ENCODE data around the gene SRRM3. TPM values are rescaled to one million over a fixed set of nuclear protein-coding genes. Genes with fewer than 3 reads are reported as not detected.

Gene SRRM3
- total and polyA plus RNA-seq, 9 of the 15 experiments (the other 6 are each of a cell fraction or from before 2014, with no cell fraction given), result 0.04 to 0.91 (median 0.46) TPM; not detected in 2

DNA sequence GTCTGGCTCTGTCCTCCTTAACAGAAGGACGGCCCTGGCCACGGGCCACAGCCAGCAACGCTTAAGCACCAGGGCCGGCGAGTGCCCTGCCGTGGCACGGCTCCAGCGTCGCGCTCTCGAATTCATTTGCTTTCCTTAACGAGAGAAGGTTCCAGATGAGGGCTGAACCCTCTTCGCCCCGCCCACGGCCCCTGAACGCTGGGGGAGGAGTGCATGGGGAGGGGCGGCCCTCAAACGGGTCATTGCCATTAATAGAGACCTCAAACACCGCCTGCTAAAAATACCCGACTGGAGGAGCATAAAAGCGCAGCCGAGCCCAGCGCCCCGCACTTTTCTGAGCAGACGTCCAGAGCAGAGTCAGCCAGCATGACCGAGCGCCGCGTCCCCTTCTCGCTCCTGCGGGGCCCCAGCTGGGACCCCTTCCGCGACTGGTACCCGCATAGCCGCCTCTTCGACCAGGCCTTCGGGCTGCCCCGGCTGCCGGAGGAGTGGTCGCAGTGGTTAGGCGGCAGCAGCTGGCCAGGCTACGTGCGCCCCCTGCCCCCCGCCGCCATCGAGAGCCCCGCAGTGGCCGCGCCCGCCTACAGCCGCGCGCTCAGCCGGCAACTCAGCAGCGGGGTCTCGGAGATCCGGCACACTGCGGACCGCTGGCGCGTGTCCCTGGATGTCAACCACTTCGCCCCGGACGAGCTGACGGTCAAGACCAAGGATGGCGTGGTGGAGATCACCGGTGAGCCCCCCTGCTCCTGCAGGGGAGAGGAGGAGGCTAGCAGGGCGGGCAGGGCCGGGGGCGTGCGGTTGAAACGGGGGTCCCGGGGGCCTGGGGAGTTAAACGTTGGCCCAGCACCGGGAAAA is 100.9 kb downstream of the SRRM3 start, which contains the start of gene HSPB1:
HSPB1 (plus strand) TSS at position 327 of the 855 bp plus-strand sequence; CDS start at position 367, 40 bp downstream.
- TSS peak; percentile 87 for BruUV-seq (replicated peaks)
- no peaks in the 10 kb centered on the region for H3K9me1 ChIP-seq (ENCODE audit: control insufficient read depth, insufficient read depth, low read length)
- peak within 1 kb of the TSS; percentile 70 to 97 for H3K9ac ChIP-seq (ENCODE audit: insufficient read depth in 1 of 2, low read depth in 2 of 2, low read length in 2 of 2)
- ATAC-seq (peak; percentile 84), DNase-seq (ENCODE audit: extremely low read depth in 1 of 4, low spot score in 3 of 4) (peak; percentile 92 to 96 (median 92)), FAIRE-seq (peak; percentile 80)
- intact Hi-C loops (cut with micrococcal nuclease) (loop anchor here (2.0 kb wide), 1 partner anchor 16 kb away; no protein-coding TSS in a partner anchor), in situ Hi-C loops (cut with MboI) (no loop called here)
- POLR2A ChIA-PET, result interaction anchor here (0.6 to 2.4 kb wide), 8 partner anchors 8 to 32 kb away, joined by 3 to 12 read pairs (median 3); no protein-coding TSS in a partner anchor
- peaks cover 17 to 56% of the 10 kb centered on the region in 2 experiments for H3K4me1 ChIP-seq (replicated peaks in 1 of 2; ENCODE audit: control insufficient read depth in 2 of 2, insufficient read depth in 2 of 2, low read length in 2 of 2)
- under 1% methylated on average over 60 of the region's 75 CpGs for WGBS (ENCODE audit: insufficient coverage, low coverage, missing lambda C conversion rate)
- H3K27me3 ChIP-seq (ENCODE audit: control insufficient read depth in 2 of 2, insufficient read depth in 2 of 2, low read length in 2 of 2), result no peaks in the 10 kb centered on the region
- peak within 1 kb of the TSS; percentile 66 for H3K4me3 ChIP-seq
- no peaks in the 10 kb centered on the region for H4K20me1 ChIP-seq (replicated peaks; ENCODE audit: control insufficient read depth, insufficient read depth, low read length)
- H3K79me2 ChIP-seq (ENCODE audit: control insufficient read depth, insufficient read depth, low read length), result peaks cover 25% of the 10 kb centered on the region
- H2AFZ ChIP-seq (ENCODE audit: low read depth, low read length), result peak within 1 kb of the TSS; percentile 99
- CTCF ChIA-PET (ENCODE audit: low intra/inter-chr PET ratio), result interaction anchor here (1.9 kb wide), 1 partner anchor 12 kb away, joined by 9 read pairs; no protein-coding TSS in a partner anchor
- peak within 1 kb of the TSS; percentile 81 for H3K27ac ChIP-seq (ENCODE audit: extremely low read depth, low read depth, low read length)
- H3K9me3 ChIP-seq (replicated peaks; ENCODE audit: control insufficient read depth, insufficient read depth, low read depth, low read length), result no peaks in the 10 kb centered on the region
- H3K4me2 ChIP-seq (ENCODE audit: insufficient read depth, low read length), result peak within 1 kb of the TSS; percentile 77
- H3K36me3 ChIP-seq (ENCODE audit: control insufficient read depth, insufficient read depth, low read length), result peaks cover 13% of the 10 kb centered on the region
- TF ChIP-seq HLTF (IDR thresholded peaks at IDR 0.05), result no peak
- TF ChIP-seq NBN (IDR thresholded peaks at IDR 0.05; ENCODE audit: low read depth), result 0 out of 2 replicates have a peak, but pooled peaks have one; percentile 21
- no peak for TF ChIP-seq SRSF7 (optimal IDR thresholded peaks at IDR 0.05; ENCODE audit: low read depth, low read length)
- TF ChIP-seq, protein P1, sequence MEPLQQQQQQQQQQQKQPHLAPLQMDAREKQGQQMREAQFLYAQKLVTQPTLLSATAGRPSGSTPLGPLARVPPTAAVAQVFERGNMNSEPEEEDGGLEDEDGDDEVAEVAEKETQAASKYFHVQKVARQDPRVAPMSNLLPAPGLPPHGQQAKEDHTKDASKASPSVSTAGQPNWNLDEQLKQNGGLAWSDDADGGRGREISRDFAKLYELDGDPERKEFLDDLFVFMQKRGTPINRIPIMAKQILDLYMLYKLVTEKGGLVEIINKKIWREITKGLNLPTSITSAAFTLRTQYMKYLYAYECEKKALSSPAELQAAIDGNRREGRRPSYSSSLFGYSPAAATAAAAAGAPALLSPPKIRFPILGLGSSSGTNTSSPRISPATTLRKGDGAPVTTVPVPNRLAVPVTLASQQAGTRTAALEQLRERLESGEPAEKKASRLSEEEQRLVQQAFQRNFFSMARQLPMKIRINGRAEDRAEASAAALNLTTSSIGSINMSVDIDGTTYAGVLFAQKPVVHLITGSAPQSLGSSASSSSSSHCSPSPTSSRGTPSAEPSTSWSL (CRISPR knock-in tag; IDR thresholded peaks at IDR 0.05; ENCODE audit: borderline replicate concordance), result no peak
- TF ChIP-seq ZNF778 (CRISPR knock-in tag; IDR thresholded peaks at IDR 0.05), result no peak
- TF ChIP-seq ZNF707 (CRISPR knock-in tag; conservative IDR thresholded peaks at IDR 0.05), result peak; percentile 57; the same call in 1 of the 2 replicates
- TF ChIP-seq ZNF197 (CRISPR knock-in tag; IDR thresholded peaks at IDR 0.05; ENCODE audit: low read depth), result no peak
- TF ChIP-seq, protein P2, sequence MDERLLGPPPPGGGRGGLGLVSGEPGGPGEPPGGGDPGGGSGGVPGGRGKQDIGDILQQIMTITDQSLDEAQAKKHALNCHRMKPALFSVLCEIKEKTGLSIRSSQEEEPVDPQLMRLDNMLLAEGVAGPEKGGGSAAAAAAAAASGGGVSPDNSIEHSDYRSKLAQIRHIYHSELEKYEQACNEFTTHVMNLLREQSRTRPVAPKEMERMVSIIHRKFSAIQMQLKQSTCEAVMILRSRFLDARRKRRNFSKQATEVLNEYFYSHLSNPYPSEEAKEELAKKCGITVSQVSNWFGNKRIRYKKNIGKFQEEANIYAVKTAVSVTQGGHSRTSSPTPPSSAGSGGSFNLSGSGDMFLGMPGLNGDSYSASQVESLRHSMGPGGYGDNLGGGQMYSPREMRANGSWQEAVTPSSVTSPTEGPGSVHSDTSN (CRISPR knock-in tag; IDR thresholded peaks at IDR 0.05; ENCODE audit: low read depth), result no peak
- TF ChIP-seq, protein P2 (tag; conservative IDR thresholded peaks at IDR 0.05; ENCODE audit: low read depth), result no peak
- TF ChIP-seq, protein P3, sequence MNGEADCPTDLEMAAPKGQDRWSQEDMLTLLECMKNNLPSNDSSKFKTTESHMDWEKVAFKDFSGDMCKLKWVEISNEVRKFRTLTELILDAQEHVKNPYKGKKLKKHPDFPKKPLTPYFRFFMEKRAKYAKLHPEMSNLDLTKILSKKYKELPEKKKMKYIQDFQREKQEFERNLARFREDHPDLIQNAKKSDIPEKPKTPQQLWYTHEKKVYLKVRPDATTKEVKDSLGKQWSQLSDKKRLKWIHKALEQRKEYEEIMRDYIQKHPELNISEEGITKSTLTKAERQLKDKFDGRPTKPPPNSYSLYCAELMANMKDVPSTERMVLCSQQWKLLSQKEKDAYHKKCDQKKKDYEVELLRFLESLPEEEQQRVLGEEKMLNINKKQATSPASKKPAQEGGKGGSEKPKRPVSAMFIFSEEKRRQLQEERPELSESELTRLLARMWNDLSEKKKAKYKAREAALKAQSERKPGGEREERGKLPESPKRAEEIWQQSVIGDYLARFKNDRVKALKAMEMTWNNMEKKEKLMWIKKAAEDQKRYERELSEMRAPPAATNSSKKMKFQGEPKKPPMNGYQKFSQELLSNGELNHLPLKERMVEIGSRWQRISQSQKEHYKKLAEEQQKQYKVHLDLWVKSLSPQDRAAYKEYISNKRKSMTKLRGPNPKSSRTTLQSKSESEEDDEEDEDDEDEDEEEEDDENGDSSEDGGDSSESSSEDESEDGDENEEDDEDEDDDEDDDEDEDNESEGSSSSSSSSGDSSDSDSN (IDR thresholded peaks at IDR 0.05; ENCODE audit: borderline replicate concordance in 1 of 2, low read depth in 2 of 2, low read length in 2 of 2), result peak in 1 of 2 experiments; percentile 42; a peak in 1 of 4 replicates
- TF ChIP-seq JUND (IDR thresholded peaks at IDR 0.05; ENCODE audit: borderline replicate concordance, low read depth, low read length), result peak; percentile 17; the same call in 1 of the 2 replicates
- TF ChIP-seq JUND (tag; IDR thresholded peaks at IDR 0.05; ENCODE audit: borderline replicate concordance, low read depth, low read length), result peak; percentile 23; the same call in 1 of the 3 replicates
- TF ChIP-seq CREB1 (IDR thresholded peaks at IDR 0.05), result peak; percentile 39; the same call in 1 of the 2 replicates
- TF ChIP-seq CREB1 (CRISPR knock-in tag; IDR thresholded peaks at IDR 0.05), result no peak

Measured in K562 (cell line).